Stimulated activated CD4-positive, alpha-beta T cell treated with anti-CD3 and anti-CD28 coated beads, Interleukin-2, amount 100 ng/mL, for 48 hours (primary cell): ENCODE measurements around the gene CNFN.
"Not testable (repeated sequence)": the region's sequence is repeated elsewhere in the genome, so short reads cannot be mapped to it uniquely, and the experiment has no call there.

Experiments used
- DNase-seq, 2 donors: peaks; one replicate each; pipeline ENCODE4 v3.0.0-alpha.2; 2020

Gene CNFN

GRCh38 chr19:42345191-42345812 lies 44.8 kb downstream of the CNFN start:
- no peak for DNase-seq

GRCh38 chr19:42344336-42344893 lies 45.7 kb downstream of the CNFN start:
- DNase-seq: no peak

- no peak for DNase-seq
Observed at GRCh38 chr19:42343344-42344110, 46.6 kb downstream of the CNFN start.

DNA sequence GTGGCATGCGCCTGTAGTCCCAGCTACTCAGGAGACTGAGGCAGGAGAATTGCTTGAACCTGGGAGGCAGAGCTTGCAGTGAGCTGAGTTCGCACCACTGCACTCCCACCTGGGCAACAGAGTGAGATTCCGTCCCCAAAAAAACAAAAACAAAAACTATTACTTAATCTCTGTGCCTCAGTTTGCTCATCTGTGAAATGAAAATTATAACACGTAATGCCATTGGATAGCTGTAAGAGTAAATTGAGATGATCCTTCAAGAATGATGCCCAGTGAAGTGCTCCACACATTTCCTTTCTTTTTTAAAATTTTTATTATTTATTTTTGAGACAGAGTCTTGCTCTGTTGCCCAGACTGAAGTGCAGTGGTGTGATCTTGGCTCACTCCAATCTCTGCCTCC lies 50.2 kb downstream of the CNFN start:
- DNase-seq: not testable (repeated sequence)

DNA sequence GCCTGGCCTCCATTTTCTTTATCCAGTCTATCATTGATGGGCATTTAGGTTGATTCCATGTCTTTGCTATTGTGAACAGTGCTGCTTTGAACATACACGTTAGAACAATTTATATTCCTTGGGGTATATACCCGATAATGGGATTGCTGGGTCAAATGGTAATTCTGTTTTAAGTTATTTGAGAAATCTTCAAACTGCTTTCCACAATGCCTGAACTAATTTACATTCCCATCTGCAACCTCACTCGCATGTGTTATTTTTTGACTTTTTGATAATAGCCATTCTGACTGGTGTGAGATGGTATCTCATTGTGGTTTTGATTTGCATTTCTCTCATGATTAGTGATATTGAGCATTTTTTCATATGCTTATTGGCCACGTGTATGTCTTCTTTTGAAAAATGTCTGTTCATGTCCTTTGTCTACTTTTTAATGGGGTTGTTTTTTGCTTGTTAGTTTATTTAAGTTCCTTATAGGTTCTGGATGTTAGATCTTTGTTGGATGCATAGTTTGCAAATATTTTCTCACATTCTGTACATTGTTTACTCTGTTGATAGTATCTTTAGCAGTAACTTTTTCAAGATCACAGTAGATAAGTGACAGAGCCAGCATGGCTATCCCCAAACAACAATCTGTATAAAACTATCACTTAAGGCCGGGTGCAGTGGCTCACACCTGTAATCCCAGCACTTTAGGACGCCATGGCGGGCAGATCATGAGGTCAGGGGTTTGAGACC lies 50.8 kb downstream of the CNFN start:
- not testable (repeated sequence) for DNase-seq
